HEK293T (cell line): ENCODE results near the gene LNX1.

Experiments
- ELF4 ChIP-seq: fragments of 450-650 bp; IDR thresholded peaks from 2 replicates; pipeline ENCODE4 v1.6.1; 2017; ENCODE audit warnings: antibody characterized with exemption
- FOXK2 ChIP-seq: fragments of 450-650 bp; IDR thresholded peaks from 2 replicates; pipeline ENCODE4 v1.6.1; 2016; ENCODE audit warnings: mild to moderate bottlenecking
- NFRKB ChIP-seq: fragments of 450-650 bp; IDR thresholded peaks from 2 replicates; pipeline ENCODE4 v1.6.1; 2016; ENCODE audit warnings: mild to moderate bottlenecking, moderate library complexity
- TARDBP ChIP-seq: fragments of 450-650 bp; IDR thresholded peaks from 2 replicates; pipeline ENCODE4 v1.6.1; 2016
- ZNF384 ChIP-seq: fragments of 450-650 bp; IDR thresholded peaks from 2 replicates; pipeline ENCODE4 v1.6.1; 2016

DNA sequence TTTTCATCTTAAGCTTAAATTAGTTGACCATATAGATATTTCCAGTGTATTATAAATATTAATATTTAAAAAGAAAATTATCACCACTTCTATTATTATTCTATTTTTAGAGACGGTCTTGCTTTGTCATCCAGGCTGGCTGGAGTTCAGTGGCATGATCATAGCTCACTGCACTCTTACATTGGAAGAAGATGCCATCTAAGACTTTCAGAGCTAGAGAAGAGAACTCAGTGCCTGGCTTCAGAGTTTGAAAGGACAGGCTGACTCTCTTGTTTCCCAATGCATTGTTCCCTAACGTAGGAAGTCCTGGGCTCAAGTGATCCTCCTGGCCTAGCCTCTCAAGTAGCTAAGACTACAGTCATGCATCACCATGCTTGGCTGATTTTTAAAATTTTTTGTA, 137.9 kb downstream of the LNX1 start:
- TF ChIP-seq ZNF384, result no peak
- TF ChIP-seq TARDBP, result no peak
- no peak for TF ChIP-seq NFRKB
- TF ChIP-seq FOXK2, result no peak
- no peak for TF ChIP-seq ELF4
